ENCODE measurements around the gene FNDC3B.

- TF ChIP-seq CTCF (IDR thresholded peaks at IDR 0.05) (no peak), POLR2A (IDR thresholded peaks at IDR 0.05) (no peak)
Observed at GRCh38 chr3:172211123-172211522, 171.7 kb downstream of the FNDC3B start.

Data from testis (tissue), 2 donors.